Left lobe of liver (tissue), 2 donors: Measurements from ENCODE around the gene KLK12. TPM values are rescaled to one million over a fixed set of nuclear protein-coding genes. Genes with fewer than 3 reads are reported as not detected.
A peak's percentile ranks its signal among the peaks of the same experiment; 100 is the strongest.

ENCODE experiments used
- ATAC-seq: fragments of 200-7000 bp; cut with Tn5 transposase; one replicate; pipeline ENCODE4 v1.9.1; 2020; ENCODE audit warnings: mild to moderate bottlenecking, moderate library complexity
- DNase-seq: peaks from one replicate; pipeline ENCODE4 v3.0.0-alpha.2; 2020; ENCODE audit warnings: low spot score
- total RNA-seq: library from RNA; stranded (reverse); gene quantifications from one replicate; pipeline ENCODE4 v1.2.1, GENCODE V29; 2021
- donor health status: DM: no; HTN: no; CAD: no; lungs with moderate emphysema.
- donor health status: DM: no; HTN: yes; CAD: no.

Gene KLK12
- total RNA-seq, 1 donor from 2014 or later: not detected

DNA sequence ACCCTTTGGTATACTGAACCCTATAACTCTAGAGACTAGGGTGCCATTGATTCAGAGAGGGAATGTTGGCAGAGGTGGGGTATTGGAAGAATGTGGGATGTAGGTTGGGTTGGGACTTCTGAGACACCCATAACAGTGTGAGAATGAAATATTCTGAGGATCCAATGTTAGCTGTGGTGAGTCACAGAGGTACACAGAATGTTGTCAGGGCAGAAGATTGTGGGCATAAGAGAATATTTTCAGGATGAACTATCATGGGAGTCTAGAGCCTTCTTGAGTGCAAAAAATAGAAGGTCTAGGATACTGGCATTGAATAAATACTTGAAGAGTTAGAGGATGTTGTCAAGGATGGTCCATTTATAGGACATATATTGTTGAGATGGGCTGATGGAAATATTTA, 21.1 kb upstream of the KLK12 start:
- no peak for ATAC-seq

DNA sequence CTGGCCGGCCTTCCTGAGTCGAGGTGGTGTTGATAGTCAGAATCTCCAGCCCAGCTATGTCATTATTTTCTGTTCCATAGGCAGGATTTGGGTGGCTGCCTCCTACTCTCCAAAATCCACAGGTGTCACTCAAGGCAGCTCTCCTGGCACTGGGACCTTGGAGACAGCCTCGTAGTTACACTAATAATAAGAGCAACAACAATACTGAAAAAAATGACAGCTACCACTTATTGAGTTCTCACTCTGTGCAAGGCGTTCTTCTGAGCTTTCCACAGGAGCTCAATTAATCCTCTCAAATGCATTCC, 12.2 kb upstream of the KLK12 start:
- ATAC-seq (no peak), DNase-seq (no peak)

More for the DNA sequence above, 21.1 kb upstream of the KLK12 start:
- DNase-seq: no peak

GRCh38 chr19:51044327-51044726, 9.5 kb upstream of the KLK12 start:
- ATAC-seq: no peak
- DNase-seq: no peak

- no peak for ATAC-seq
- no peak for DNase-seq
Observed at GRCh38 chr19:51043497-51043896, 8.7 kb upstream of the KLK12 start.

GRCh38 chr19:51040151-51040550, 5.3 kb upstream of the KLK12 start:
- DNase-seq (no peak), ATAC-seq (no peak)

GRCh38 chr19:51036519-51036918, 1.7 kb upstream of the KLK12 start:
- DNase-seq: no peak
- no peak for ATAC-seq

- no peak for DNase-seq
- no peak for ATAC-seq
Observed at GRCh38 chr19:51031880-51032225, 2.9 kb downstream of the KLK12 start.

DNA sequence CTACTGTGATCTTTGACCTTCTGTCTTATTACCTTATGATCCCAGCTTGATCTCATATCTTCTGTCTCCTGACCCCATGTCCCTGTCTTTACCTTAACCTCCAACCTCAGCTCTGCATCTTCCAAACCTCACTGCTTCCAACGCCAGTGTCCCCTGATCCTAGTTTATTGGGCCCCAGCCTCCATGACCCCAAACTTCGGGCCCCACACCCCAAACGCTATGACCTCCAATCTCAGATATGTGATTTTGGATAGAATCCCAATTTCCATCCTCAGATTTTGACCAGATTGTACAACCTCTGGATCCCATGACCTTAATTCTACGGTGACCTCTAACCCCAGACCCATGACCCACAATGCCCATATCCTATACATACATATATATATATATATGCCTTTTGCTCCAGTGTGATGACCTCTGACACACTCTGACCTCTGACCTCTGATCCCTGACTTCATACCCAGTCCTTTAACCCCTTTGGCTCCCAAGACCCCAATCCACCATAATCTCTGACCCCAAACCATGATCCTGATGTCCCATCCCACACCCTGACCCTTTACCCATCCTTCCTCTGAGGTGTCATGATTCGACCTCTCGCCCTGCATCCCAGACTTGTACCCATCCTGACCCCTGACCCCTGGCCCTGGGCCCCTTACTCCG, 3.5 kb downstream of the KLK12 start:
- no peak for DNase-seq
- no peak for ATAC-seq

GRCh38 chr19:51030631-51031030, 4.2 kb downstream of the KLK12 start:
- DNase-seq (no peak), ATAC-seq (no peak)

GRCh38 chr19:51029718-51030117, 5.1 kb downstream of the KLK12 start:
- DNase-seq (no peak), ATAC-seq (no peak)

- DNase-seq (no peak), ATAC-seq (no peak)
Observed at GRCh38 chr19:51027873-51028272, 6.9 kb downstream of the KLK12 start.

DNA sequence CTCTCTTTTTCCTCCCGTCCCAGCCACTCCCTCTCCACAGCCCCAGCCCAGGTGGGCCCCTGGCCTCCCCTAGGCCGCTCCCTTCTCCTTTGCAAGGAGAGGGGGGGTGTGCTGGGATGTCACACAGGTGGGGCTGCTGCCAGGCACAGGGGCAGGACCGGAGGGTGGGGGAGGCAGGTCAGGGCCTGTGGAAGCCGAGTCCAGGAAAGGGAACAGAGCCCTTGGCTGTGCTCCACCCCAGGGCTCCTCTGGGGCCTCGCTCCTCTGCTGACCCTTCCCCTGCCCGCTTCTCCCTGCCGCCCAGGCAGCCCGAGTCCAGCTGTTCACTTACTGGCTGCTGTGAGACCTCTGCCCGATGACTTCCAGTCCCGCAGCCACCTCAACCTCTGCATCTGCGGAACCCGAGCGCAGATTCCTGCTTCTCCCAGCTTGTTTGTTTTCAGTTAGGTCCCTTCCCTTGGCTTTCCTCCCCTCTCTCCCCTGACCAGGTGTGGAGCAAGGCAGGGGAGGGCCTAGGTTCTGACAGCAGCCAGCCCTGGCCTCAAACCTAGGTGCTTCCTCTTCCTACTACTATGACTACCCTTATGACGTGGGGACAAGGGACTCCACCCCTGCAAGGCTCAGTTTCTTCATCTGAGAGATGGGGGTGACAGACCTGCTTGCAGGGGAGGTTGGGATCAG, 7.5 kb downstream of the KLK12 start:
- no peak for DNase-seq
- no peak for ATAC-seq

DNA sequence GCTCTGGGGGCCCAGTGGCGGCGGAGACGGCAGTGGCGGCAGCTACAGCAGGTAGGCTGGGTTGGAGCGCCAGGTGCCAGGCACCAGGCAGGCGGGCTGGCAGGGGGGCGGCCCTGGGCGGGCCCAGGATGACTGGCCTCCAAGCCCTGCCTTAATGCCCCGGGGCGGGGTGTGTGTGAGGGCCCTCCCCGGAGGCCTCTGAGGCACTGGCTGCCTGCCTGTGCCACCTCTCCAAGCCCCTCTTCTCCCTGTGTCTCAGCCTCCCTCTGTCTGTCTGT, 8.3 kb downstream of the KLK12 start, which contains the start of gene KLK11:
KLK11 (minus strand) TSS at position 63 of the 278 bp plus-strand sequence. CDS start 985 bp downstream, outside the sequence.
- DNase-seq (no peak), ATAC-seq (no peak)

GRCh38 chr19:51025809-51026553, 8.8 kb downstream of the KLK12 start:
- ATAC-seq (no peak), DNase-seq (no peak)

DNA sequence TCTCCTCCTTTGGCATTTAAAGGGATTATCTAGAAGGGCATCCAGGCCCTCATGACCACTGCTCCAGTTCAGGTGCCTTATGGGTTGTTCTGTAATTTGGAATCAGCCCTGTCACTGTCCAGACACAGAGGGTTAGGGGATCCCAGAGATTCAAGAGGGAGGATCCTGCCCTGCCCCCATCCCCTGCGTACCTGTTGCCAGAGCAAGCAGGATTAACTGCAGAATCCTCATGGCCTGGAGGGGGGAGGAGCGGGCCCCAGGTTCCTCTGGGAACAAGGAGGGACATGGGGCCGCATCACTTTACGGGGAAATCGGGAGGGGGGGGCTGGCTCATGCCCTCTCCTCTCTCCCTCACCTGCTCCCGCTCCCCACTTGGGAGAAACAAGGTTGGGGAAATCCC, 9.4 kb downstream of the KLK12 start:
- DNase-seq (no peak), ATAC-seq (no peak)

GRCh38 chr19:51024924-51025323, 9.9 kb downstream of the KLK12 start:
- ATAC-seq (no peak), DNase-seq (no peak)

DNA sequence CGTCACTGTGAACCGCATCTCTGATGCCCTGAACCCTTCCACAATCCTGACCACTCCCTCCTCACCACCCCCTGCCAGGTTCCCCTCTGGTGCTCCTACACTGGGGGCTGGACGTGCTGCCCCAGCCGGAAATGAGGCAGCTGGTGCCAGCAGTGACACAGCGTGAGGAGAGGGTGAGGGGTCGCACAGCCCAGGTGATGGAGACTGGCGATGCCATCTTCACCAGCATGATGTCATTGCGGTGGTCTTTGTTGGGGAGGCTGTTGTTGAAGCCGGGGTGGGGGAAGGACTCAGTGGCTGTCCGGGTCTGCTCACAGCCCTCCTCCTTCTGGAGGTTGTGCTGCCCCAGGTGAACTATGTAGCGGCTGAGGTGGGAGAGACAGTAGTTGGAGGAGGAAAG, 10.9 kb downstream of the KLK12 start:
- no peak for DNase-seq
- no peak for ATAC-seq

GRCh38 chr19:51022526-51022925, 12.3 kb downstream of the KLK12 start:
- no peak for ATAC-seq
- no peak for DNase-seq

DNA sequence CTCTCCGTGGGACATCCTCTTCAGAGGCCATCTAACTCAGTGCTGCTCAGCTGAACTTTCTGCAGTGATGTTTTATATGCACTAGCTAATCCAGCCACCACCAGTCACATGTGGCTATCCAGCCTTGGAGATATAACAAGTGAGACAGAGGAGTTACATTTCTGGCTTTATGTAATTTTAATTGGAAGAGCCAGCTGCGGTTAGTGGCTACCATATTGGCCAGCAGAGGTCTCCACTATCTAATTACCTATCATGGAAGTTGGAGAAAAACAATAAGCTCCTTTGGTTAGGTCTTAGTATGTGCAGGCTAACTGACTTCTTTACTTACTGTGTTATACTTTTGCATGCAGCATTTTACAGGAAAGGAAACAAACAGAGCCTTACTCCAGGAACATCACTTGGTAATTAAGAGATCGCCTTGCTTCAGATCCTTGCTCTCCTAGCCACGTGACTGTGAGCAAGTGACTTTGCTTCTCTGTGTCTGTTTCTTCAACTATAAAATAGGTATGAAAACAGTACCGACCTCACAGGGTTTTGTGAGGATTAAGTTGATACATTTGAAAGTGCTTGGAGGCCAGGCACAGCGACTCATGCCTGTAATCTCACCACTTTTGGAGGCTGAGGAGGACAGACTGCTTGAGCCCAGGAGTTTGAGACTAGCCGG, 13.7 kb downstream of the KLK12 start:
- DNase-seq (no peak), ATAC-seq (peak; percentile 74)

GRCh38 chr19:51019544-51019925, 15.3 kb downstream of the KLK12 start, which contains the start of gene KLK10:
Gene KLK10 (minus strand): TSS chr19:51019709. CDS start chr19:51019130, 579 bp downstream.
- ATAC-seq (no peak), DNase-seq (no peak)

GRCh38 chr19:51018745-51019543, 15.9 kb downstream of the KLK12 start:
- peak; percentile 37 for ATAC-seq
- no peak for DNase-seq
